HUDEP-2 (cell line): ENCODE data around the gene STAP2.
"Not testable (repeated sequence)": the region's sequence is repeated elsewhere in the genome, so short reads cannot be mapped to it uniquely, and the experiment has no call there.

Experiments
- DNase-seq, 76 experiments: peaks; one replicate each; lab custom pipeline; 2025; ENCODE audit not compliant: unreplicated experiment in 76 of 76; lab: John Stamatoyannopoulos, UW

STAP2 gene

DNA sequence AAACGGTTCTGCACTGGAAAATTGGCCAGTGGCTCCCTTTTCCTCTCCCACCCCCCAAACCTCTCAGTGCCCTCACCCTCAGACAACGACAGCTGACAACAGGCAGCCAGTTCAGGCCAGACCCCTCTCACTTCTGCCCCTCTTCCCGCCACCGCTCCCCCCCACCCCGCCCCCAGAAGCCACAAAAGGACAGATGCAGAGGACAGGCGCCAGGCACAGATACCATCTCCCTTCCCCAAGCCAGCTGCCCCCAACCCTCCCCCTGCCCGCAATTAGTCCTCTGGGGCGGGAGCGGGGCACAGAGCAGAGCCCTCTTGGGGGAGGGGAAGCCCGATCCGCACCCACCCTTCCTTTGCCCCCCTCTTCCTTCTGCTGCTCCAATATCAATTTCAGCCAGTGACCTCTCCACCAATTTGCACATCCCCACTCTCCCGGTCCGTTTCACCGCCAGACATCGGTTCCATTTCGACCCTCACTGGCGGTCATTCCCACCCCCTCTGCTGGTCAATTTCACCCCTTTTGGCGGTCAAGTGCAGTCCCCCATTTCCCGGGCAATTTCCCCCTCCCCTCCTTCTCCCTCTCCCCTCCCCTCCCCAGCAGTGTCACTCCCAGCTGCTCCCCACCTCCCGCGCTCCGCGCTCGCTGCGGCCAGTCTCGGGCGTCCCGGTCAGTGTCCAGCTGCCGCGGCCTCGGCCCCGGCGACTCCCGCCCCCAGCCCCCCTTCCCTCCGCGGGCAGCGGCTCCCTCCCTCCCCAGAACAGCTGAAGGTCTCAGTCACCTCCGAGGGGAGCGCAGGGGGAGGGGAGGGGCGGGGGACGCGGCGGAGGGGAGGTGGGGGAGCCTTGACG lies 60.0 kb downstream of the STAP2 start, which contains the start of gene SHD:
TSS of gene SHD (plus strand) at position 848 of the 848 bp plus-strand sequence. CDS start 798 bp downstream, outside the sequence.
- no peak for DNase-seq

GRCh38 chr19:4278010-4278409 lies 60.6 kb downstream of the STAP2 start:
- DNase-seq = no peak

- DNase-seq = no peak
These were observed 61.4 kb downstream of the STAP2 start for GRCh38 chr19:4277191-4277696.

DNA sequence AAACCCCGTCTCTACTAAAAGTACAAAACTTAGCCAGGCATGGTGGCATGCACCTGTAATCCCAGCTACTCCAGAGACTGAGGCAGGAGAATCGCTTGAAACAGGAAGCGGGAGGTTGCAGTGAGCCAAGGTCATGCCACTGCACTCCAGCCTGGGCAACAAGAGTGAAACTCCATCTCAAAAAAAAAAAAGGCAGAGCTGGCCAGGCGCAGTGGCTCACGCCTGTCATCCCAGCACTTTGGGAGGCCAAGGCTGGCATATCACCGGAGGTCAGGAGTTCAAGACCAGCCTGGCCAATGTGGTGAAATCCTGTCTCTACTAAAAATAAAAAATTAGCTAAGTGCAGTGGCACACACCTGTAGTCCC lies 64.3 kb downstream of the STAP2 start:
- DNase-seq = not testable (repeated sequence)
